T-cell (primary cell): Measurements from ENCODE around the gene FBLN2. TPM values are rescaled to one million over a fixed set of nuclear protein-coding genes. Genes with fewer than 3 reads are reported as not detected.

Experiments used
- ATAC-seq, 4 experiments: fragments of 200-7000 bp in 3 of 4; fragments of 150-1000 bp in 1 of 4; cut with Tn5 transposase; replicated peaks in 1 of 4; 1 replicate in 3 of 4; 2 replicates in 1 of 4; pipeline ENCODE4 v1.10.0; 2021; ENCODE audit warnings: moderate library complexity in 3 of 4, mild to moderate bottlenecking in 2 of 4, moderate number of reproducible peaks in 1 of 4
- CTCF ChIA-PET, 2 donors: fragments of 300-600 bp; sonication (Branson Sonifier 250); formaldehyde crosslinking; loops; one replicate each; lab custom pipeline; 2022; ENCODE audit warnings: antibody characterized with exemption in 2 of 2; lab: Charles Lee
- POLR2A ChIA-PET, 2 donors: fragments of 300-600 bp; sonication (Branson Sonifier 250); formaldehyde crosslinking; loops; one replicate each; lab custom pipeline; 2022; ENCODE audit warnings: antibody characterized with exemption in 2 of 2; lab: Charles Lee
- DNase-seq, 35 experiments: peaks; one replicate each; pipeline versions ENCODE4 v3.0.0 to v3.0.0-alpha.2; 2013 to 2023
- H3K27ac ChIP-seq: one replicate; pipeline ENCODE4 v1.5.1; 2013; ENCODE audit warnings: low read length
- H3K27me3 ChIP-seq, 2 experiments: replicated peaks in 1 of 2; 1 replicate in 1 of 2; 2 replicates in 1 of 2; pipeline versions ENCODE4 v1.6.1 to v1.7.0; 2013; ENCODE audit warnings: low read length in 1 of 2, mixed read lengths in 1 of 2; ENCODE audit not compliant: control insufficient read depth in 2 of 2, insufficient read depth in 2 of 2; ENCODE audit errors: extremely low read depth in 1 of 2
- H3K36me3 ChIP-seq, 2 donors: 1 replicate in 1 of 2; 2 replicates in 1 of 2; pipeline versions ENCODE4 v1.6.1 to v1.7.0; 2013; ENCODE audit warnings: low read length in 1 of 2; ENCODE audit not compliant: control insufficient read depth in 2 of 2, insufficient read depth in 1 of 2; ENCODE audit errors: extremely low read depth in 1 of 2
- H3K4me1 ChIP-seq, 2 experiments: 1 replicate in 1 of 2; 2 replicates in 1 of 2; pipeline versions ENCODE4 v1.6.1 to v1.7.0; 2013; ENCODE audit warnings: low read length in 2 of 2, mixed read lengths in 1 of 2; ENCODE audit not compliant: insufficient read depth in 2 of 2, control insufficient read depth in 1 of 2; ENCODE audit errors: extremely low read depth in 1 of 2
- H3K4me3 ChIP-seq, 2 donors: 1 replicate in 1 of 2; 2 replicates in 1 of 2; pipeline versions ENCODE4 v1.5.1 to v1.7.0; 2013; ENCODE audit warnings: mild to moderate bottlenecking in 2 of 2, low read length in 1 of 2, moderate library complexity in 1 of 2; ENCODE audit not compliant: control insufficient read depth in 1 of 2; ENCODE audit errors: extremely low read depth in 1 of 2
- H3K9me3 ChIP-seq: 2 replicates; pipeline ENCODE4 v1.7.0; 2013
- H3K27ac Mint-ChIP-seq, 2 donors: one replicate each; pipeline ENCODE4 v1.8.0; 2020 to 2021; ENCODE audit warnings: mild to moderate bottlenecking in 2 of 2, mixed read lengths in 2 of 2
- H3K27me3 Mint-ChIP-seq, 2 donors: one replicate each; pipeline ENCODE4 v1.8.0; 2021 to 2022; ENCODE audit warnings: mixed read lengths in 2 of 2
- H3K36me3 Mint-ChIP-seq: one replicate; pipeline ENCODE4 v1.8.0; 2021; ENCODE audit warnings: mixed read lengths
- H3K4me1 Mint-ChIP-seq, 3 donors: one replicate each; pipeline ENCODE4 v1.8.0; 2020 to 2022; ENCODE audit warnings: mixed read lengths in 3 of 3, mild to moderate bottlenecking in 1 of 3
- H3K4me3 Mint-ChIP-seq, 3 donors: one replicate each; pipeline ENCODE4 v1.8.0; 2020 to 2022; ENCODE audit warnings: mild to moderate bottlenecking in 3 of 3, mixed read lengths in 3 of 3, moderate library complexity in 3 of 3
- H3K9me3 Mint-ChIP-seq, 3 donors: one replicate each; pipeline ENCODE4 v1.8.0; 2020 to 2022; ENCODE audit warnings: mixed read lengths in 3 of 3
- WGBS: methylation state at CpG from one replicate; pipeline ENCODE4 v1.1.5; 2013; ENCODE audit warnings: missing lambda C conversion rate; ENCODE audit not compliant: insufficient coverage; 5-methylcytosine and 5-hydroxymethylcytosine counted together
- total RNA-seq, 35 experiments: library from RNA in 6 of 35; stranded (reverse) in 6 of 35; fragments of 120-200 nt in 1 of 35; gene quantifications; one replicate each; pipeline versions ENCODE4 v1.2.1 to v1.2.4 and lab custom pipeline; 2013 to 2026

Gene FBLN2
- total RNA-seq, 5 donors from 2014 or later (not counting 1 experiment from before 2014, with no cell fraction given), result 1.5 to 5.8 (median 2.8) TPM

GRCh38 chr3:13656584-13657301 lies 107.8 kb downstream of the FBLN2 start:
- Mint-ChIP-seq H3K36me3 (no peaks in the 10 kb centered on the region), H3K27ac (peak overlapping the region in 1 of 2 donors; percentile 23), H3K4me1 (peaks cover 30 to 42% (median 42%) of the 10 kb centered on the region in 3 donors), H3K9me3 (no peaks in the 10 kb centered on the region), H3K4me3 (no peak overlapping the region), H3K27me3 (peaks cover 0 to 15% of the 10 kb centered on the region in 2 donors)
- H3K4me1 ChIP-seq, result peaks cover 5 to 48% of the 10 kb centered on the region in 2 experiments
- ChIA-PET POLR2A (no interaction called here), CTCF (interaction anchor here (0.5 to 4.3 kb wide), 16 partner anchors 8 to 565 kb away, joined by 3 to 39 read pairs (median 4); partner anchors contain the start of genes WNT7A (in 2 of the 2), CHCHD4 (in 1 of the 2) and TMEM43 (in 1 of the 2))
- 93% methylated on average over 4 of the region's 8 CpGs for WGBS
- H3K36me3 ChIP-seq, result no peaks in the 10 kb centered on the region
- H3K9me3 ChIP-seq, result no peaks in the 10 kb centered on the region
- no peak overlapping the region for H3K27ac ChIP-seq
- peaks cover 3 to 47% of the 10 kb centered on the region in 2 experiments for H3K27me3 ChIP-seq
- no peak overlapping the region for H3K4me3 ChIP-seq
- DNase-seq (no peak), ATAC-seq (no peak)

- H3K27me3 Mint-ChIP-seq, result peaks cover 0 to 15% of the 10 kb centered on the region in 2 donors
- H3K27me3 ChIP-seq, result peaks cover 3 to 47% of the 10 kb centered on the region in 2 experiments
- no peaks in the 10 kb centered on the region for H3K9me3 Mint-ChIP-seq
- no peaks in the 10 kb centered on the region for H3K36me3 Mint-ChIP-seq
- H3K4me1 Mint-ChIP-seq, result peaks cover 27 to 32% (median 32%) of the 10 kb centered on the region in 3 donors
- no peak overlapping the region for H3K4me3 Mint-ChIP-seq
- H3K4me1 ChIP-seq, result peaks cover 5 to 38% of the 10 kb centered on the region in 2 experiments
- WGBS, result 15% methylated on average over 12 of the region's 25 CpGs
- ATAC-seq (peak; percentile 72 to 85 (median 78)), DNase-seq (peak; percentile 26 to 84 (median 63))
- no peak overlapping the region for H3K4me3 ChIP-seq
- no peaks in the 10 kb centered on the region for H3K36me3 ChIP-seq
- no peak overlapping the region for H3K27ac ChIP-seq
- CTCF ChIA-PET, result interaction anchor here (0.5 to 4.3 kb wide), 20 partner anchors 9 to 771 kb away, joined by 3 to 39 read pairs (median 4); partner anchors contain the start of genes WNT7A (in 2 of the 2), CHCHD4 (in 1 of the 2), HDAC11 (in 1 of the 2) and TMEM43 (in 1 of the 2)
- POLR2A ChIA-PET, result no interaction called here
- no peaks in the 10 kb centered on the region for H3K9me3 ChIP-seq
- H3K27ac Mint-ChIP-seq, result no peak overlapping the region
Observed at GRCh38 chr3:13657660-13658435, 108.9 kb downstream of the FBLN2 start.

GRCh38 chr3:13658681-13659080 lies 109.8 kb downstream of the FBLN2 start:
- H3K9me3 Mint-ChIP-seq, result no peaks in the 10 kb centered on the region
- Histone ChIP-seq H3K27me3 (peaks cover 3 to 51% of the 10 kb centered on the region in 2 experiments), H3K9me3 (no peaks in the 10 kb centered on the region), H3K4me3 (no peak overlapping the region), H3K27ac (no peak overlapping the region), H3K36me3 (no peaks in the 10 kb centered on the region), H3K4me1 (peaks cover 5 to 30% of the 10 kb centered on the region in 2 experiments)
- 71% methylated on average over 7 of the region's 8 CpGs for WGBS
- peaks cover 0 to 15% of the 10 kb centered on the region in 2 donors for H3K27me3 Mint-ChIP-seq
- DNase-seq, result no peak
- no peak overlapping the region for H3K4me3 Mint-ChIP-seq
- H3K27ac Mint-ChIP-seq, result no peak overlapping the region
- no peaks in the 10 kb centered on the region for H3K36me3 Mint-ChIP-seq
- ATAC-seq, result no peak
- peaks cover 20 to 25% (median 25%) of the 10 kb centered on the region in 3 donors for H3K4me1 Mint-ChIP-seq
- CTCF ChIA-PET, result interaction anchor here (0.8 to 4.3 kb wide), 6 partner anchors 161 to 233 kb away, joined by 4 to 39 read pairs (median 26); partner anchors contain the start of gene WNT7A (in 2 of the 2)
- POLR2A ChIA-PET, result interaction anchor here in 1 of 2 donors (0.5 kb wide), 1 partner anchor 569 kb away, joined by 8 read pairs; no protein-coding TSS in a partner anchor

- H3K4me3 Mint-ChIP-seq, result no peak overlapping the region
- H3K4me1 Mint-ChIP-seq, result peaks cover 13 to 18% (median 18%) of the 10 kb centered on the region in 3 donors
- H3K27ac ChIP-seq, result no peak overlapping the region
- ATAC-seq (no peak), DNase-seq (no peak)
- WGBS, result 67% methylated on average over 7 of the region's 12 CpGs
- no peaks in the 10 kb centered on the region for H3K36me3 ChIP-seq
- H3K27me3 Mint-ChIP-seq, result peaks cover 0 to 15% of the 10 kb centered on the region in 2 donors
- ChIA-PET POLR2A (interaction anchor here in 1 of 2 donors (0.5 kb wide), 1 partner anchor 570 kb away, joined by 8 read pairs; no protein-coding TSS in a partner anchor), CTCF (interaction anchor here (0.8 to 4.3 kb wide), 5 partner anchors 222 to 232 kb away, joined by 4 to 39 read pairs (median 30); partner anchors contain the start of gene WNT7A (in 2 of the 2))
- no peaks in the 10 kb centered on the region for H3K36me3 Mint-ChIP-seq
- peaks cover 3 to 52% of the 10 kb centered on the region in 2 experiments for H3K27me3 ChIP-seq
- H3K9me3 Mint-ChIP-seq, result no peaks in the 10 kb centered on the region
- no peak overlapping the region for H3K27ac Mint-ChIP-seq
- no peak overlapping the region for H3K4me3 ChIP-seq
- no peaks in the 10 kb centered on the region for H3K9me3 ChIP-seq
- peaks cover 3 to 23% of the 10 kb centered on the region in 2 experiments for H3K4me1 ChIP-seq
Observed at GRCh38 chr3:13659221-13659969, 110.5 kb downstream of the FBLN2 start.

GRCh38 chr3:13660042-13660874 lies 111.3 kb downstream of the FBLN2 start:
- ATAC-seq (no peak), DNase-seq (no peak)
- H3K4me3 ChIP-seq, result no peak overlapping the region
- Mint-ChIP-seq H3K4me1 (peaks cover 9 to 13% (median 13%) of the 10 kb centered on the region in 3 donors), H3K4me3 (no peak overlapping the region), H3K27me3 (peaks cover 0 to 15% of the 10 kb centered on the region in 2 donors), H3K36me3 (no peaks in the 10 kb centered on the region), H3K9me3 (no peaks in the 10 kb centered on the region), H3K27ac (no peak overlapping the region)
- no peak overlapping the region for H3K27ac ChIP-seq
- 93% methylated on average over 2 of the region's 3 CpGs for WGBS
- H3K4me1 ChIP-seq, result peaks cover 0 to 16% of the 10 kb centered on the region in 2 experiments
- H3K9me3 ChIP-seq, result no peaks in the 10 kb centered on the region
- POLR2A ChIA-PET, result no interaction called here
- CTCF ChIA-PET, result interaction anchor here in 1 of 2 donors (0.9 to 4.3 kb wide), 2 partner anchors 164 to 225 kb away, joined by 6 to 39 read pairs; no protein-coding TSS in a partner anchor
- H3K27me3 ChIP-seq, result peaks cover 3 to 50% of the 10 kb centered on the region in 2 experiments
- no peaks in the 10 kb centered on the region for H3K36me3 ChIP-seq
